AG09319 (cell line): Measurements from ENCODE around the gene LCMT1.
"Not testable (repeated sequence)": the region's sequence is repeated elsewhere in the genome, so short reads cannot be mapped to it uniquely, and the experiment has no call there.

Source experiments
- DNase-seq: peaks from one replicate; pipeline ENCODE4 v3.0.0-alpha.2; 2010; ENCODE audit warnings: low read depth; ENCODE audit errors: extremely low read depth
- TF ChIP-seq, protein P1 (sequence below): IDR thresholded peaks from 2 replicates; pipeline ENCODE4 v1.5.1; 2011; ENCODE audit warnings: low read depth, mild to moderate bottlenecking, inconsistent platforms, low read length, moderate library complexity

Gene LCMT1

GRCh38 chr16:25111403-25112166, at the start of gene LCMT1:
Gene LCMT1 (plus strand): TSS chr16:25111742. CDS start chr16:25111884, 142 bp downstream.
- TF ChIP-seq, protein P1, sequence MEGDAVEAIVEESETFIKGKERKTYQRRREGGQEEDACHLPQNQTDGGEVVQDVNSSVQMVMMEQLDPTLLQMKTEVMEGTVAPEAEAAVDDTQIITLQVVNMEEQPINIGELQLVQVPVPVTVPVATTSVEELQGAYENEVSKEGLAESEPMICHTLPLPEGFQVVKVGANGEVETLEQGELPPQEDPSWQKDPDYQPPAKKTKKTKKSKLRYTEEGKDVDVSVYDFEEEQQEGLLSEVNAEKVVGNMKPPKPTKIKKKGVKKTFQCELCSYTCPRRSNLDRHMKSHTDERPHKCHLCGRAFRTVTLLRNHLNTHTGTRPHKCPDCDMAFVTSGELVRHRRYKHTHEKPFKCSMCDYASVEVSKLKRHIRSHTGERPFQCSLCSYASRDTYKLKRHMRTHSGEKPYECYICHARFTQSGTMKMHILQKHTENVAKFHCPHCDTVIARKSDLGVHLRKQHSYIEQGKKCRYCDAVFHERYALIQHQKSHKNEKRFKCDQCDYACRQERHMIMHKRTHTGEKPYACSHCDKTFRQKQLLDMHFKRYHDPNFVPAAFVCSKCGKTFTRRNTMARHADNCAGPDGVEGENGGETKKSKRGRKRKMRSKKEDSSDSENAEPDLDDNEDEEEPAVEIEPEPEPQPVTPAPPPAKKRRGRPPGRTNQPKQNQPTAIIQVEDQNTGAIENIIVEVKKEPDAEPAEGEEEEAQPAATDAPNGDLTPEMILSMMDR: no peak; the same call in 1 of the 2 replicates
- DNase-seq: peak; percentile 90

GRCh38 chr16:25063102-25063501, 48.4 kb upstream of the LCMT1 start:
- TF ChIP-seq, protein P1: no peak
- no peak for DNase-seq

DNA sequence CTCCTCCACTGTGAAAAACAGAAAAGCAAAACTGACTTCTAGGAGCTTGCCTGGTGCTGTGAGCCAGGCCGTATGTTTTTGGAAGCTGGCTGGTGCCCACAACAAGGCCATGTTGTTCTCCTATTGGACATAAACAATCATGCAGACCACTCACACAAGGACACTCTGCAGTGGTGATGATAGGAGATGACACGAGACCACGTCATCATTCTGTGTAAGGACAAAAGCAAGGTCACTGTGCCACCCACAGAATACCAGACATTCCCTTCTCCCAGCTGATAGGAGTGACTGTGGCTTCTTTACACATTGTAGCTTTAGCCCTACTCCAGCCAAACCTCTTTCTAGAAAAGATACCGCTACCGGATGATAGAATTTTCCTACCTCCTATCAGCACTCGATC, 47.7 kb upstream of the LCMT1 start:
- TF ChIP-seq, protein P1: no peak
- no peak for DNase-seq

DNA sequence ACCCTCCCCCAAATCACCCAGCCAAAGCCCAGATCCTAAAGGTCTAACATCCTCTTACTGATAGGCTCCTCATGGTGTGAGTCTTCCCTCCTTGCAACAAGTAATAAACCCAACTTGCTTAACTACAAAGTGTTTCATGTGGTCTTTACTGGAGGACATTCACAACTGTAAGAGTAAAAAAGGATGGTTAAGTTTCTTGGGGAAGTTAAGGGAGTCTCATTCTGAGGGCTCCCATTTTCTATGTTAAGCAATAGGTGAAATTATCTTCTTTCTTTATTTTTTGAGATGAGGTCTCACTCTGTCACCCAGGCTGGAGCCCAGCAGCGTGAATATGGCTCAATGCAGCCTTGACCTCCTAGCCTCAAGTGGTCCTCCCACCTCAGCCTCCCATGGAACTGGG, 47.3 kb upstream of the LCMT1 start:
- DNase-seq: not testable (repeated sequence)

GRCh38 chr16:25064937-25065336, 46.6 kb upstream of the LCMT1 start:
- TF ChIP-seq, protein P1: no peak
- DNase-seq: no peak

DNA sequence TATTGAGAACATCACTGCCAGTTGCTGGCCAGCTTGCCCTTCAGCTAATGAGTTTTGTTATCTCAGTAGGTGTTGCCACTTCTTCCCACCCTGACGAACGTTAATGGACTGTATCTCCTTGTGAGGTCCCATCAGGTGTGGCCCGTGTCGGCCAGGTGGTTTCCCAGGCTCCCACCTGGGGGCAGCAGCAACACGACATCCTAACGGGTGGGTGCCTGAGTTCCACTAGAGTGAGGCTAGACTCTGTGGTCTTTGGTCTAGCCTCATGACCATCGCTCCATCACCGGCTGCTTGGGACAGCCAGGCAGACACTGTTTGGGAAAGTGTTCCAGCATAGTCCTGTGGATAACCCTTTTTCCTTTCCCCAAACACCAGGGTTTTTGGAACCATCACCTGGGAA, 45.6 kb upstream of the LCMT1 start:
- TF ChIP-seq, protein P1: no peak
- no peak for DNase-seq

- DNase-seq: no peak
- TF ChIP-seq, protein P1: no peak
These were observed 45.2 kb upstream of the LCMT1 start for GRCh38 chr16:25066426-25066746.
